GM21619 (cell line): ENCODE data around the gene GABRR3.

Experiments used
- ATAC-seq: cut with Tn5 transposase; IDR thresholded peaks from one replicate; pipeline ENCODE4 v1.9.1; 2021; ENCODE audit not compliant: unreplicated experiment

The GABRR3 gene

GRCh38 chr3:97959872-97960271 is 75.2 kb downstream of the GABRR3 start:
- ATAC-seq = no peak

GRCh38 chr3:97958796-97959195 is 76.3 kb downstream of the GABRR3 start:
- no peak for ATAC-seq

GRCh38 chr3:97958396-97958795 is 76.7 kb downstream of the GABRR3 start:
- no peak for ATAC-seq

- ATAC-seq = no peak
Measured at GRCh38 chr3:97957617-97958311, 77.4 kb downstream of the GABRR3 start.

GRCh38 chr3:97956051-97956450 is 79.1 kb downstream of the GABRR3 start:
- ATAC-seq = no peak

GRCh38 chr3:97954228-97954827 is 80.8 kb downstream of the GABRR3 start:
- ATAC-seq = no peak

- ATAC-seq = no peak
Measured at GRCh38 chr3:97952872-97953271, 82.2 kb downstream of the GABRR3 start.

- no peak for ATAC-seq
Measured at GRCh38 chr3:97952280-97952679, 82.8 kb downstream of the GABRR3 start.

GRCh38 chr3:97950360-97950759 is 84.8 kb downstream of the GABRR3 start:
- ATAC-seq = no peak

GRCh38 chr3:97949743-97950142 is 85.4 kb downstream of the GABRR3 start:
- no peak for ATAC-seq

- ATAC-seq = no peak
Measured at GRCh38 chr3:97949110-97949485, 86.0 kb downstream of the GABRR3 start.

GRCh38 chr3:97948351-97949109 is 86.6 kb downstream of the GABRR3 start:
- no peak for ATAC-seq

- no peak for ATAC-seq
Measured at GRCh38 chr3:97942801-97943546, 92.1 kb downstream of the GABRR3 start.

GRCh38 chr3:97940034-97940433 is 95.1 kb downstream of the GABRR3 start:
- ATAC-seq = no peak

- no peak for ATAC-seq
Measured at GRCh38 chr3:97939401-97939800, 95.7 kb downstream of the GABRR3 start.

- no peak for ATAC-seq
Measured at GRCh38 chr3:97938444-97938843, 96.7 kb downstream of the GABRR3 start.

- ATAC-seq = no peak
Measured at GRCh38 chr3:97937205-97937604, 97.9 kb downstream of the GABRR3 start.

GRCh38 chr3:97935842-97936241 is 99.3 kb downstream of the GABRR3 start:
- ATAC-seq = no peak
